GM06990 (cell line): Measurements from ENCODE around the gene LAMP5.

Experiments used
- DNase-seq: peaks from one replicate; pipeline ENCODE4 v3.0.0-alpha.2; 2011; ENCODE audit not compliant: insufficient read length; ENCODE audit errors: extremely low read depth
- H3K27me3 ChIP-seq: replicated peaks from 2 replicates; pipeline ENCODE4 v1.6.0; 2011; ENCODE audit warnings: low read length; ENCODE audit not compliant: control insufficient read depth, insufficient read depth
- H3K36me3 ChIP-seq: 2 replicates; pipeline ENCODE4 v1.5.1; 2011; ENCODE audit warnings: low read length; ENCODE audit not compliant: control insufficient read depth, insufficient read depth
- H3K4me3 ChIP-seq: replicated peaks from 2 replicates; pipeline ENCODE4 v1.5.1; 2011; ENCODE audit warnings: low read depth, mild to moderate bottlenecking, control low read depth, low read length
- CTCF ChIP-seq: IDR thresholded peaks from 2 replicates; pipeline ENCODE4 v1.5.1; 2011; ENCODE audit warnings: low read length, control low read depth, mild to moderate bottlenecking, inconsistent platforms; ENCODE audit not compliant: insufficient read depth, poor library complexity, severe bottlenecking

Gene LAMP5

GRCh38 chr20:9534025-9534424 is 19.6 kb downstream of the LAMP5 start:
- Histone ChIP-seq H3K36me3 (no peaks in the 10 kb centered on the region), H3K4me3 (no peak overlapping the region), H3K27me3 (no peaks in the 10 kb centered on the region)
- no peak for TF ChIP-seq CTCF
- DNase-seq: no peak

- no peaks in the 10 kb centered on the region for H3K27me3 ChIP-seq
- H3K4me3 ChIP-seq: no peak overlapping the region
- H3K36me3 ChIP-seq: no peaks in the 10 kb centered on the region
- TF ChIP-seq CTCF: no peak
- DNase-seq: no peak
These were observed 21.1 kb downstream of the LAMP5 start for GRCh38 chr20:9535449-9535848.

- Histone ChIP-seq H3K36me3 (no peaks in the 10 kb centered on the region), H3K27me3 (no peaks in the 10 kb centered on the region), H3K4me3 (no peak overlapping the region)
- DNase-seq: no peak
- no peak for TF ChIP-seq CTCF
These were observed 28.8 kb downstream of the LAMP5 start for GRCh38 chr20:9543214-9543613.

GRCh38 chr20:9550283-9550682 is 35.9 kb downstream of the LAMP5 start:
- DNase-seq: no peak
- H3K27me3 ChIP-seq: no peaks in the 10 kb centered on the region; the same call in 1 of the 2 replicates
- no peak for TF ChIP-seq CTCF
- H3K36me3 ChIP-seq: no peaks in the 10 kb centered on the region
- H3K4me3 ChIP-seq: no peak overlapping the region

- Histone ChIP-seq H3K4me3 (no peak overlapping the region), H3K27me3 (no peaks in the 10 kb centered on the region; the same call in 1 of the 2 replicates), H3K36me3 (no peaks in the 10 kb centered on the region)
- TF ChIP-seq CTCF: no peak
- no peak for DNase-seq
These were observed 36.5 kb downstream of the LAMP5 start for GRCh38 chr20:9550871-9551270.
